Mucosa of gallbladder (tissue), 1 donor: ENCODE results near the gene MBD3L1. TPM values are rescaled to one million over a fixed set of nuclear protein-coding genes. Genes with fewer than 3 reads are reported as not detected.

ENCODE experiments used
- DNase-seq: peaks from one replicate; pipeline ENCODE4 v3.0.0-alpha.2; 2020; ENCODE audit warnings: low spot score
- total RNA-seq: library from RNA; stranded (reverse); gene quantifications from one replicate; pipeline ENCODE4 v1.2.1, GENCODE V29; 2021
- donor health status: DM: no; HTN: no; CAD: no.

MBD3L1 gene
- not detected for total RNA-seq

- DNase-seq = peak; percentile 98
These were observed at the start of gene MBD3L1, which contains the start of gene ZNF558 for GRCh38 chr19:8832132-8833021. Gene MBD3L1, plus strand, starts transcription at chr19:8832377. Its CDS starts 10,302 bp downstream, at chr19:8842679. Gene ZNF558, minus strand, starts transcription at chr19:8832304. Its CDS starts 9,645 bp downstream, at chr19:8822659.

DNA sequence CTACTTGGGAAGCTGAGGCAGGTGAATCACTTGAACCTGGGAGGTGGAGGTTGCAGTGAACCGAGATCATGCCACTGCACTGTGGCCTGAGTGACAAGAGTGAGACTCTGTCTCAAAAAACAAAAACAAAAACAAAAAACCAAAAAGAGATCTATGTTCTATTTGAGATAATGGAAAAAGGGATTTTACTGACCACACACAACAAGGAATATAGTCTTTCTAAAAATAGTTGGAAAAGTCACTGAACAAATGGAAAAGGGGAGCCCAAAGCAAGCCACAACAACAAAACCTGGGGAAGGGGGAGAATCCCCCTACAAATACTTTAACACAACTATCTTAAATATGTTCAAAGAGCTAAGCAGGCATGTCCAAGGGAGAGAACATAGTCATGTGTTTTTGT, 37.4 kb upstream of the MBD3L1 start:
- DNase-seq = no peak

DNA sequence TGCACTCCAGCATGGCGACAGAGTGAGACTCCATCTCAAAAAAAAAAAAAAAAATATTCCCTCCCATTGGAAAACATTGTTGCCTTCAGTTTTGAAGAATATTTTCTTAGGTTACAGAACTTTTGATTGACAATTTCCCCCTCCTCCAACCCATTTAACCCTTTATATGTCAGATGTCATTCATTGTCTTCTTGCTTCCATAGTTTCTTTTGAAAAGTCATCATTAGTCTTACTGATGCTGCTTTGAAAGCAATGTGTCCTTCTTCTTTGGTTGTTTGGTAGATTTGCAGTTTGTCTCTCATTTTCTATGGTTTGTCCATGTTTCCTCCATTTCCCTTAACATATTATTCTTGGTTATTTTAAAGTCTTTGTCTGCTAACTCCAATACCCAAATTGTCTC, 25.5 kb upstream of the MBD3L1 start:
- DNase-seq = no peak

GRCh38 chr19:8811315-8812172, 20.6 kb upstream of the MBD3L1 start:
- no peak for DNase-seq

DNA sequence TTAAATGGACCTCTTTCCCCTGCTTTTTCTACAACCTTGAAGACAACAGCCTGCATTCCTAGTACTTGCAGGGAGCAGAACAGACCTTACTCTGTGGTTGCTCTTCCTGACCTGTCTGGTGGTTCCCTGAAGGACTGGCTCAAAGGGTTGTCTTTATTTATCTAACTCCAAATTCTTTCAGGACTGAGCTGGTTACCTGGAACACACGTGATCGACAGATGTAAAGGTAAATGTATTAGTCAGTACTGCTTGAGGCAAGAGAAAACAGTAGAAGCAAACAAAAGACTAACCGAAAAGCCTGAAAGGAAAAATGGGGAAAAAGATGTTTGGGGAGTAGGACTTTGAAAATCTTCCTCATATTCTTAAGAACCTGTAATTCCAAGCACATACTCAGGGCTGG, 18.0 kb upstream of the MBD3L1 start:
- no peak for DNase-seq

DNA sequence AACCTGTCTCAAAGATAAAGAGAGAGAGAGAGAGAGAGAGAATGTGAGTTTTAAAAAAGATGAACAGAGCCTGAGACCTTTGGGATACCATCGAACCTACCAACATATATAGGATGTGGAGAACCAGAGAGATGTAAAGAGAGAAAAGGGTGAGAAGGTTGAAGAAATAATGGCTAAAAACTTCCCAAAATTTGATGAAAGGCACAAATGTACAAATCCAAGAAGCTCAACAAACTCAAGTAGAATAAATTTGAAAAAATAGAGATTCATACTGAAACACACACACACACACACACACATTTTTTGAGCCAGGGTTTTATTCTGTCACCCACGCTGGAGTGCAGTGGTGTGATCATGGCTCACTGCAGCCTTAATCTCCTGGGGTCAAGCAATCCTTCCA, 16.4 kb upstream of the MBD3L1 start:
- no peak for DNase-seq

GRCh38 chr19:8820234-8820633, 11.9 kb upstream of the MBD3L1 start:
- DNase-seq = no peak

GRCh38 chr19:8821748-8822241, 10.4 kb upstream of the MBD3L1 start:
- DNase-seq = no peak

GRCh38 chr19:8826371-8826770, 5.8 kb upstream of the MBD3L1 start:
- DNase-seq = no peak

DNA sequence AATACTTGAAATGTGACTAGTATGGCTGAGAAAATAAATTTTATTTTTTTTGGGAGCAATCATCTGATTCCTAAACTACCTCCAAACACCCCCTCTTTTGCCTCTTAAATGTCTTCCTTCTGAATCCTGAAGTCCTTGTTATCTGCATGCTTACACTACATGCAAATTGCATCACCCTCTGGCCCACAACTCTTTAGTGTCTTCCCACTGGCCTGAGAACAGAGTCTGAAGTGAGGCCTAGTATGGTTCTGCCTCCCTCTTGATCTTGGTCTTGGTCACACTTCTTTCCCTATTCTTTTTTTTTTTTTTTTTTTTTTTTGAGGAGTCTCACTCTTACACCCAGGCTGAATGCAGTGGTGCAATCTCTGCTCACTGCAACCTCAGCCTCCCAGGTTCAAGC, 4.9 kb upstream of the MBD3L1 start:
- no peak for DNase-seq

DNA sequence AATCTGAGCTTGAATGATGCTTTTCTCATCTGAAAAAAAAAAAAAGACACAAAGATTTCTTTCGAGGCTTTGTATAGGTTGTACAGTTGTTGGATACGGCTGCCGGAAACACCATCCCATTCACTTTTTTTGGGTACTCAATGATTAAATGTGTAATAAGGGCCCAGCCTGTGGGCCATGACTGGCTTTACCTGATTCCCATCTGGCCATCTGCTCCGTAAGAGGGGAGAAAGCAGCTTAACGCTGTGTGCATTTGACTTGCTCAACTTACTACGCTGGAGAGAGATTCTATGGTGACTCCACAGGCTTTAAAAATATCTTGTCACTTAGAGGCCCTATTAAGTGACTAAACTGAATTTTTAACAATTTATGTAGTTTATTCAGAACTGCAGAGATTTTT, 804 bp upstream of the MBD3L1 start:
- DNase-seq = no peak

- DNase-seq = no peak
These were observed 395 bp upstream of the MBD3L1 start for GRCh38 chr19:8831832-8832131.

- DNase-seq = no peak
These were observed 3.3 kb downstream of the MBD3L1 start for GRCh38 chr19:8835446-8835845.

DNA sequence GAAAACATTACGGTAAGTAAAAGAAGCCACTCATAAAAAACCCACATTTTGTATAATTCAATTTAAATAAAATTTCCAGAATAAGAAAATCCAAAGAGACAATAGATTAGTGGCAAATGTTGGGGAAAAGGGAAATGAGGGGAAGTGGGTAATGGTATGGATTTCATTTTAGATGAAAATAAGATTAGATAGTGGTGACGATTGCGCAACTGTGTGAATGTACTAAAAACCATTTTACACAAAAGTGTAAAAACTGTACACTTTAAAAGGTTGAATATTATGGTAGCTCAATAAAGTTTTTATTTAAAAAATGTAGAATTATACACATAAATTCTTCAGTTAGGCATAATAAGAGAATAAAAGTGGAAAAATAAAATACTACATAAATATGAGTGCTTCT, 3.7 kb downstream of the MBD3L1 start:
- DNase-seq = no peak

DNA sequence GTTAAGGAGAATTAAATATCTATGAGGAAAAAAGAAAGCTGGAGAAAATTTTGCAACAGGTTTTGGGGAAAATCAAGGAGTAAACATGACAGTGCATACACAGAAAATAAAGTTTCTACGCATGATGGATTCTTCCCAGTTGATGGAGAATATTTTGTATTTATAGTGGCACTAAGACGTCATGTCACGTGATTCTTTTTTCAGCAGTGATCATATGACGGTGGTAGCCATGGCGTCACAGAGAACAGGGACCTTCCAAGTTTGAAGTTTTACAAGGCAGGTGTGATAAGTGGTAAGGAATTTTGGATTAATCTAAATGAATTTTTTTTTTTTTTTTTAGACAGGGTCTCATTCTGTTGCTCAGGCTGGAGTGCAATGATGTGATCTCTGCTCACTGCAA, 8.5 kb downstream of the MBD3L1 start:
- DNase-seq = no peak

DNA sequence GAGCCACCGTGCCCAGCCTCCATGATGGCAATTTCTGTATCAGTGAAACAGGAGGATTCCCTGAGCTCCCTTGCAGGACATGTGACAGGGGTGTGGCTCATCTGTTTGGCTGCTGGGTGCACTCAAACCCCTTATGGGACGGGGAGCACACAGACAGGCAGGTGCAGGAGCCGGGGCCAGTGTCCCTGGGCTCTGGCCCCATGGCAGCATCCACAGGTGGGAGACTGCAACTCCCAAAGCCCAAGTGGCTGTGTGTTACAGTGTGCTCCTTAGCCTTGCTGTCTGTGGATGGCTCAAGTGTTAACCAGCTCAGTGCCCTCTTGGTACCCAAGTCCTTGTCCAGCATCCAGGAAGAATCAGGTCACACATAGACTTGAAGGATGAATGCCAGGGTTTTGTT, 14.6 kb downstream of the MBD3L1 start:
- no peak for DNase-seq

- no peak for DNase-seq
These were observed 17.1 kb downstream of the MBD3L1 start for GRCh38 chr19:8849232-8849631.

GRCh38 chr19:8850488-8850887, 18.3 kb downstream of the MBD3L1 start:
- no peak for DNase-seq

DNA sequence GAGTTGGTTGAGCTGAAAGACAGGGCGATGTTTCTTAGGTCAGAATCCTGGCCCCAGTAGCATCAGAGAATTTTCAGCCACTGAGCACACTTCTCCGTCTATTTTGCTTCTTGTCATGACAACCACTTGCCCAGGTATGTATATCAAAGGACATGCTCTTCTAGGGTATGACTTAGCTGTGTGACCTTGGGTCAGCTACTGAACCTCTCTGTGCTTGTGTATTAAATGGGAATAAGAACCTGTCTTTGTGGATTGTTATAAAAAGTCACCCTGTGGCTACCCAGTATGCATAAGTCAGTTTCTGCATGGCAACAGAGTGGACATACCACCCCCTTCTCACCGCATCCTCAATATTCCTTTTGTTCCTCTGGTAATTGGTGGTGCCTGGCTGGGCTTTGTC, 26.1 kb downstream of the MBD3L1 start:
- DNase-seq = no peak

DNA sequence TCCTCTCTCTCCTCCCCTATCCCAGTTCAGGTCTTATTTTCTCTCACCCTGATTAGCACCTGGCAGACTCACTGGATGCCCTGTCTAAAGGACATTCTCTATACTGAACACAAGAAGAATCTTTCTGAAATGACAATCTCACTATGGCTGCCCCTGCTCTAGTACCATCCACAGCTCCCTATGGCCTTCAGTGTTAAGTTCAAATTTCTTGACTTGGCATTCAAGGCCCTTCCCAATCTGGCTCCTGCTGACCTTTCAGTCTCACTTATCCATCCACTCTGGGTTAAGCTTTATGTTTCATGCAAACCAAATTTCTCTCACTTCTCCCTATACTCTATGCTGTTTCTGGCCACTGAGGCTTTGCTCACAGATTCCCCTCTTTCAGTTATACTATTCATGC, 34.2 kb downstream of the MBD3L1 start:
- no peak for DNase-seq

DNA sequence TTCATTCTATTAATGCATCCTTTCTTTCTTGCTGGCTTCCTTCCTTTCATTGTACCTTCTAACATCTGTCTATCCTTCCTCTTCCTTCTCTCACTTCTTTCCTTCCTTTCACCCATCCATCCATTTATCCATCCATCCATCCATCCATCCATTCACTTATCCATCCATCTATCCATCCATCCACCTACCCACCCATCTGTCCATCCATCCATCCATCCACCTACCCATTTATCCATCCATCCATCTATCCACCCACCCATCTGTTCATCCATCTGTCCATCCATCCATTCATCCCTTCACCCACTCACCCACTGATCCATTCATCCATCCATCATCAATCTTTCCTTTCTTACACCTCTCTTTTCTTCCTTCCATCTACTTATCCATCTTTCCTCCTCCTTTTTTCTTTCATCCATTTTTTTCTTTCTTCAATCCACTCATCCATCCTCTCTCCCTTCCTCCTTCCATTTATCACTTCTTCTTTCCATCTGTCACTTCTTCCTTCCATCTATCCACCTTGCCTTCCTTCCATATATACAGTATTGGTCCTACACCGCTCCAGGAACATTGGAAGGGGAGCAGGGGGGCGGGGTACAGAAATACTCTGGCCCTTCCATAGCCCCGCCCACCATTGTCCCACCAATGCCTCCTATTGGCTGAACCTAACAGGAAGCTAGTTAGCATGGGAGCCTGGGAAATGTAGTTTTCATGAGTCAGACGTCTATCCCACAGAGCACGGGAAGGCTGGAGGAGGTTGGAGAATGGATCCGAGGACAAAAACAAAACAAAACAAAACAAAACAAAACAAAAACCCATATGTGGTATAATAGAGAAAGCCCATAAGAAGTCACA, 45.9 kb downstream of the MBD3L1 start:
- no peak for DNase-seq
